Uterus (tissue), 2 donors: ENCODE data around the gene C17orf107.
A peak's percentile ranks its signal among the peaks of the same experiment; 100 is the strongest.

ENCODE experiments used
- POLR2A ChIP-seq, 2 donors: fragments of 450-650 bp; IDR thresholded peaks; one replicate each; pipeline ENCODE4 v1.6.1; 2016; ENCODE audit warnings: antibody characterized with exemption in 2 of 2, mild to moderate bottlenecking in 1 of 2, moderate library complexity in 1 of 2
- TF ChIP-seq, protein P1 (sequence below), 4 experiments: fragments of 200-600 bp in 2 of 4; fragments of 450-650 bp in 2 of 4; sonication (generic) in 2 of 4; IDR thresholded peaks; one replicate each; pipeline ENCODE4 v1.5.1; 2016 to 2019; ENCODE audit warnings: antibody characterized with exemption in 4 of 4, mild to moderate bottlenecking in 2 of 4, moderate library complexity in 1 of 4

DNA sequence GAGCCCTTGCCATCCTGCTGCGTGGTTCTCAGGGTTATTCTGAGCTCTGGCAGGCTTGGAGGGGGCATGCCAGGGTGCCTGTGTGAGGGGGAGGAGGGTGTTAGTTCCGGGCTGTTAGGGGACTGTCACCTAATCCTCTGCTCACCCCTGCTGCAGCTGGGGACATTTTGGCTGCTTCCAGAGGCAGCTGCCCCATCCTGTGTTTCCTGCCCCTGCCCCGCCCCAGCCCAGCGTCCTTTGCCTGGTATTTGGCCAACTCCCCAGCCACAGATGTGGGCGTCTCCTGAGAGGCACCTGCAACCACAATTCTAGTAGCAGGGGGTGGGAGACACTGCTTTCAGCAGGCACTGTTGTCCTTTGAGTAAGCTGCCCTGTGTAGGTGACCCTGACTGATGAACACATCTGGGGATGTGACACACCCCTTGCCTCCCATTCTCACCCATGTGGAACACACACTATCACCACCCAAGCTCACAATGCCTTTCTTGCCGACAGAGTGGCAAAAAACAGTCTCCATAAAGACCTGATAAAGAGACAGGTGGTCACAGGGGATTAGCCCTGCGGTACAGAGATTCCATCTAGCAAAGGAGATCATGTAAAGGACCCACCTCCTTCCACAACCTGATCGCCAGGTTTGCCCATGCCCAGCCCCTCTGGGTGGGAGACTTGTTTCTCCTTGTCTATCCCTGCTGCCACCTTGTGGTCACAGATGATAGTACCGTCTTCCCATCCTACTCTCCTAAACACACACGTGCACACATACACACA lies 3.9 kb downstream of the C17orf107 start, which contains the start of gene CHRNE:
- TF ChIP-seq, protein P1, sequence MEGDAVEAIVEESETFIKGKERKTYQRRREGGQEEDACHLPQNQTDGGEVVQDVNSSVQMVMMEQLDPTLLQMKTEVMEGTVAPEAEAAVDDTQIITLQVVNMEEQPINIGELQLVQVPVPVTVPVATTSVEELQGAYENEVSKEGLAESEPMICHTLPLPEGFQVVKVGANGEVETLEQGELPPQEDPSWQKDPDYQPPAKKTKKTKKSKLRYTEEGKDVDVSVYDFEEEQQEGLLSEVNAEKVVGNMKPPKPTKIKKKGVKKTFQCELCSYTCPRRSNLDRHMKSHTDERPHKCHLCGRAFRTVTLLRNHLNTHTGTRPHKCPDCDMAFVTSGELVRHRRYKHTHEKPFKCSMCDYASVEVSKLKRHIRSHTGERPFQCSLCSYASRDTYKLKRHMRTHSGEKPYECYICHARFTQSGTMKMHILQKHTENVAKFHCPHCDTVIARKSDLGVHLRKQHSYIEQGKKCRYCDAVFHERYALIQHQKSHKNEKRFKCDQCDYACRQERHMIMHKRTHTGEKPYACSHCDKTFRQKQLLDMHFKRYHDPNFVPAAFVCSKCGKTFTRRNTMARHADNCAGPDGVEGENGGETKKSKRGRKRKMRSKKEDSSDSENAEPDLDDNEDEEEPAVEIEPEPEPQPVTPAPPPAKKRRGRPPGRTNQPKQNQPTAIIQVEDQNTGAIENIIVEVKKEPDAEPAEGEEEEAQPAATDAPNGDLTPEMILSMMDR (IDR thresholded peaks at IDR 0.05), result peak; percentile 57 to 73 (median 70)
- no peak for TF ChIP-seq POLR2A (IDR thresholded peaks at IDR 0.05)
